ENCODE data around the gene DSG2. TPM values are rescaled to one million over a fixed set of nuclear protein-coding genes. Genes with fewer than 3 reads are reported as not detected.
"Not testable (repeated sequence)": the region's sequence is repeated elsewhere in the genome, so short reads cannot be mapped to it uniquely, and the experiment has no call there.

DSG2 gene
- total and polyA plus RNA-seq, 3 donors from 2014 or later = 5.9 to 8.6 (median 7.0) TPM

DNA sequence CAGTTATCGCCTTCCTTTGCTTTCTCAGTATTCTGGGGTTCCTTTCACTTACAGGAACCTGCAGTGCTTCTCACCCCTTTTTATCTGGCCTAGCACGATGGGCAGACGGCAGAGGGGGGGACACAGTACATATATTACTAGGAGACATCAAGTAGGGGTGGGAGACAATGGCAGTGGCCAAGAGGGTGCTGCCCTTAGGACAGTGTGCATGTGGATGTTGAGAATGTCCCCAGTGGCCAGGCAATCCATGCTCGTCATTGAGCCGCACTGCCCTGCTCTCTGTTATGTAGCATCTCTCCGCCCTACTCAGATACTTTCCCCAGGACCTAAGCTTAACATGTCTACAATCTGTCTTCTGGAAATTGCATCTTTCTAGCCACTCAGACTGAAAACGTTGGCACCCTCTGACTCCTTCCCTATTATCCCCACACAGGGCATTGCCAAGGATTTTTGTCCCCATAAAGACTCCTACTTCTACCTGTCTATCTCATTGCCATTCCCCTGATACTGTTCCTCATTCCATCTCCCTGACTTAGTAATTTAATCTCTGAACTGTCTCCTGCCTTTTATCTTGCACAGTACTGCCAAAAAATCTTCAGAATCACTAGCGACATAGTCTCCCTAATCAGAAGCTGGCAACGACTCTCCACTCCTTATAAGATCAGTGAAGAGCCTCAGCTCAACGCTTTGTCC is 6.6 kb downstream of the DSG2 start:
- no peak for DNase-seq
- Histone ChIP-seq H3K4me1 (no peaks in the 10 kb centered on the region), H3K36me3 (ENCODE audit: low read depth, missing control alignments) (no peaks in the 10 kb centered on the region), H3K27me3 (no peaks in the 10 kb centered on the region), H3K4me3 (no peak overlapping the region), H3K27ac (no peak overlapping the region), H3K9me3 (no peaks in the 10 kb centered on the region)
- WGBS, 2 donors = 68 to 72% methylated on average over 10 of the region's 10 CpGs
- intact Hi-C loops (cut with DNase I; ENCODE audit: low total_unique reads) = no loop called here
- TF ChIP-seq POLR2A (IDR thresholded peaks at IDR 0.05) = no peak
- TF ChIP-seq, protein P1, sequence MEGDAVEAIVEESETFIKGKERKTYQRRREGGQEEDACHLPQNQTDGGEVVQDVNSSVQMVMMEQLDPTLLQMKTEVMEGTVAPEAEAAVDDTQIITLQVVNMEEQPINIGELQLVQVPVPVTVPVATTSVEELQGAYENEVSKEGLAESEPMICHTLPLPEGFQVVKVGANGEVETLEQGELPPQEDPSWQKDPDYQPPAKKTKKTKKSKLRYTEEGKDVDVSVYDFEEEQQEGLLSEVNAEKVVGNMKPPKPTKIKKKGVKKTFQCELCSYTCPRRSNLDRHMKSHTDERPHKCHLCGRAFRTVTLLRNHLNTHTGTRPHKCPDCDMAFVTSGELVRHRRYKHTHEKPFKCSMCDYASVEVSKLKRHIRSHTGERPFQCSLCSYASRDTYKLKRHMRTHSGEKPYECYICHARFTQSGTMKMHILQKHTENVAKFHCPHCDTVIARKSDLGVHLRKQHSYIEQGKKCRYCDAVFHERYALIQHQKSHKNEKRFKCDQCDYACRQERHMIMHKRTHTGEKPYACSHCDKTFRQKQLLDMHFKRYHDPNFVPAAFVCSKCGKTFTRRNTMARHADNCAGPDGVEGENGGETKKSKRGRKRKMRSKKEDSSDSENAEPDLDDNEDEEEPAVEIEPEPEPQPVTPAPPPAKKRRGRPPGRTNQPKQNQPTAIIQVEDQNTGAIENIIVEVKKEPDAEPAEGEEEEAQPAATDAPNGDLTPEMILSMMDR (IDR thresholded peaks at IDR 0.05) = no peak

DNA sequence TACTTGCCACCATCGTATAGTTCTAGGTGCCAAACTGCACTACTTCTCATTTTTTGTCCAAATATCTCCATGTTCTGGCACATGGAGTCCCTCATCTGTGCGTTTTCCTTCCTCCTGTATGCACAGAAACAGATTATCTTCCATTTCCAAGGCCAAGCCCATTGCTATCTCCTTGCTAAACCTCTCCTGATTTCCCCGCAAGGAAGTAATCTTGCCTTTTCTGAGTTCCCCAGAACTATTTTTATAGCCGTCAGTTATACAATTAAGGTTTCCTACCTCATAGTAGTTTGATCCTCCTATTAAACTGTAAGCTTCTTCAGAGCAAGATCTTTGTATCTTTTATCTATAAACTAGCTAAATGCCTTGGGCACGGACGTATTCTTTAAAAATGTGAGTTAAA is 7.2 kb downstream of the DSG2 start:
- H3K27me3 ChIP-seq = no peaks in the 10 kb centered on the region
- intact Hi-C loops (cut with DNase I; ENCODE audit: low total_unique reads) = no loop called here
- no peak overlapping the region for H3K27ac ChIP-seq
- H3K4me1 ChIP-seq = no peaks in the 10 kb centered on the region
- WGBS, 2 donors = 38 to 46% methylated on average over 6 of the region's 6 CpGs
- no peak overlapping the region for H3K4me3 ChIP-seq
- no peaks in the 10 kb centered on the region for H3K36me3 ChIP-seq (ENCODE audit: low read depth, missing control alignments)
- no peaks in the 10 kb centered on the region for H3K9me3 ChIP-seq
- TF ChIP-seq, protein P1 (IDR thresholded peaks at IDR 0.05) = no peak
- TF ChIP-seq POLR2A (IDR thresholded peaks at IDR 0.05) = no peak
- no peak for DNase-seq

DNA sequence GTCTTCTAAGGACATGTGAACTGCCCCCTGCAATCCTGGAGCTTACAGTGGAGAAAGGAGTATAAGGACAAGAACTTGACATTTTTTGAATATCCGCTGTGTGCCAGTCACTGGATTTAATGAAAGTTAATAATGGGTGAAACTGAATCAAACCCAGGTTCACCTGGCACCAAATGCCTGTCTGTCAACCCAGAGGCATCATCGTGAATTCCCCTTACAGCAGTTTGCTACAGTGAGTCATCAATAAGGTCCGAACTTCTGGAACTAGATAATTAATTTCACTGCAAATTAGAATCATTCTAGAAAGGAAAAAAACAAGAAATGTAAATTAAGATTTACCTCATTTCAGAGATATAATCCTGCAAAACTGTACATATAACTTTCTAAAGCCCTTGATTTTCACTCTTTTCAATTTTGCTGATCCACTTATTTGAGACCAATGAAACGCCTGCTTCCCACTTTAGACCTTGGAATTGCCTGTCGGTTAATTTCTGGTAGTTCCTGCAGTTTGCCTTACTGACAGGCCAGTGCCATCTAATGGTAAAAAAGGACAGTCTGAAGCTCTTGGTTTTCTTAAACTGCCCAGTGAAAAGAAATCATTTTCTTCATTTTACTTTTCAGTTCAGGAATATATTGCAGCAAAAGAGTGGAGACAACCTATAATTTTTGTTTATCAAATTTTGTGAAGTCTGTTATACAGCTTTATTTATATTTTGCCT is 8.2 kb downstream of the DSG2 start:
- H3K27me3 ChIP-seq = no peaks in the 10 kb centered on the region
- H3K9me3 ChIP-seq = no peaks in the 10 kb centered on the region
- no peaks in the 10 kb centered on the region for H3K4me1 ChIP-seq
- 64 to 74% methylated on average over 5 of the region's 5 CpGs for WGBS, 2 donors
- no peak for DNase-seq
- TF ChIP-seq, protein P1 (IDR thresholded peaks at IDR 0.05) = no peak
- TF ChIP-seq POLR2A (IDR thresholded peaks at IDR 0.05) = no peak
- no peak overlapping the region for H3K27ac ChIP-seq
- no peaks in the 10 kb centered on the region for H3K36me3 ChIP-seq (ENCODE audit: low read depth, missing control alignments)
- intact Hi-C loops (cut with DNase I; ENCODE audit: low total_unique reads) = no loop called here
- no peak overlapping the region for H3K4me3 ChIP-seq

DNA sequence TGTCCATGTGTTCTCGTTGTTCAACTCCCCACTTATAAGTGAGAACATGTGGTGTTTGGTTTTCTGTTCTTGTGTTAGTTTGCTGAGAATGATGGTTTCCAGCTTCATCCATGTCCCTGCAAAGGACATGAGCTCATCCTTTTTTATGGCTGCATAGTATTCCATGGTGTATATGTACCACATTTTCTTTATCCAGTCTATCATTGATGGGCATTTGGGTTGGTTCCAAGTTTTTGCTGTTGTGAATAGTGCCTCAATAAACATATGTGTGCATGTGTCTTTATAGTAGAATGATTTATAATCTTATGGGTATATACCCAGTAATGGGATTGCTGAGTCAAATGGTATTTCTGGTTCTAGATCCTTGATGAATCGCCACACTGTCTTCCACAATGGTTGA is 9.1 kb downstream of the DSG2 start:
- WGBS, 2 donors = 97% methylated on average over 2 of the region's 2 CpGs
- H3K27ac ChIP-seq; H3K4me3 ChIP-seq; H3K27me3 ChIP-seq; H3K36me3 ChIP-seq (ENCODE audit: low read depth, missing control alignments); DNase-seq; intact Hi-C loops (cut with DNase I; ENCODE audit: low total_unique reads); H3K9me3 ChIP-seq; H3K4me1 ChIP-seq: not testable (repeated sequence)

DNA sequence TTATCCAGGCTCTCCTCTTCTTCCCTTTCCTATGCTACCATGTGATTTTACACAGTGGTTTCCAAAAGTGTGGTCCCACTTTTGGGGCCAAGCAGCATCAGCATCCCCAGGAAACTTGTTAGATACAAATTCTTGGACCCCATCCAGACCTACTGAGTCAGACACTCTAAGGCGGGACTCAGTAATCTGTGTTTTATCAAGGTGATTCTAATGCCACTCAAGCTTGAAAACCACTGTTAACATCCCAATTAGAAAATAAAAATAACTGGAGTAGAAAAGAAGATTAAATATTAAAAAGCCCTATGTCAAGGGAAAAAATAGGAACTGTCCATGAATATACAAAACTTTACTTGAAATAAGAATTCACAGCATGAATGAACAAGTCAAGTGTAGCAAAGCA is 10.8 kb downstream of the DSG2 start:
- DNase-seq = no peak
- TF ChIP-seq, protein P1 (IDR thresholded peaks at IDR 0.05) = no peak
- no peak for TF ChIP-seq POLR2A (IDR thresholded peaks at IDR 0.05)
- H3K27me3 ChIP-seq = no peaks in the 10 kb centered on the region
- no peak overlapping the region for H3K27ac ChIP-seq
- H3K36me3 ChIP-seq (ENCODE audit: low read depth, missing control alignments) = no peaks in the 10 kb centered on the region
- H3K9me3 ChIP-seq = no peaks in the 10 kb centered on the region
- intact Hi-C loops (cut with DNase I; ENCODE audit: low total_unique reads) = no loop called here
- no peaks in the 10 kb centered on the region for H3K4me1 ChIP-seq
- H3K4me3 ChIP-seq = no peak overlapping the region
- WGBS, 2 donors = 86 to 93% methylated on average over 1 of the region's 1 CpG
